DND-41 (cell line): Measurements from ENCODE around the gene KCNC1.

Experiments used
- ATAC-seq: fragments of 200-7000 bp; cut with Tn5 transposase; 3 replicates; pipeline ENCODE4 v1.9.1; 2021; ENCODE audit warnings: low read depth; ENCODE audit not compliant: insufficient read depth
- DNase-seq: peaks from one replicate; pipeline ENCODE4 v3.0.0-alpha.2; 2020
- H2AFZ ChIP-seq: 2 replicates; pipeline ENCODE4 v1.6.0; 2012; ENCODE audit warnings: low read depth, low read length
- H3K27ac ChIP-seq: 2 replicates; pipeline ENCODE4 v1.5.1; 2012; ENCODE audit warnings: low read length, inconsistent platforms
- H3K27me3 ChIP-seq: fragments of 200-600 bp; sonication (generic); 2 replicates; pipeline ENCODE4 v1.6.0; 2012; ENCODE audit warnings: low read length, mild to moderate bottlenecking, inconsistent platforms; ENCODE audit not compliant: insufficient read depth, poor library complexity
- H3K36me3 ChIP-seq: 2 replicates; pipeline ENCODE4 v1.5.1; 2012; ENCODE audit warnings: low read length, inconsistent platforms; ENCODE audit not compliant: insufficient read depth
- H3K4me1 ChIP-seq: 2 replicates; pipeline ENCODE4 v1.5.1; 2012; ENCODE audit warnings: mild to moderate bottlenecking, low read length; ENCODE audit not compliant: insufficient read depth
- H3K4me2 ChIP-seq: 2 replicates; pipeline ENCODE4 v1.6.0; 2012; ENCODE audit warnings: mild to moderate bottlenecking, moderate library complexity, low read length, inconsistent platforms; ENCODE audit not compliant: insufficient read depth
- H3K4me3 ChIP-seq, 2 experiments: fragments of 200-600 bp in 1 of 2; shearing (Covaris generic) in 1 of 2; 2 replicates each; pipeline ENCODE4 v1.5.1; 2012 to 2016; ENCODE audit warnings: inconsistent platforms in 2 of 2, low read length in 2 of 2, mild to moderate bottlenecking in 2 of 2, low read depth in 1 of 2, moderate library complexity in 1 of 2
- H3K79me2 ChIP-seq: 2 replicates; pipeline ENCODE4 v1.6.0; 2012; ENCODE audit warnings: low read length, inconsistent platforms; ENCODE audit not compliant: insufficient read depth
- H3K9ac ChIP-seq: 2 replicates; pipeline ENCODE4 v1.6.0; 2012; ENCODE audit warnings: low read depth, mild to moderate bottlenecking, inconsistent platforms, low read length, moderate library complexity
- H3K9me3 ChIP-seq: 2 replicates; pipeline ENCODE4 v1.5.1; 2012; ENCODE audit warnings: low read length, moderate library complexity, mild to moderate bottlenecking, inconsistent platforms; ENCODE audit not compliant: insufficient read depth, severe bottlenecking
- H4K20me1 ChIP-seq: 2 replicates; pipeline ENCODE4 v1.6.0; 2012; ENCODE audit warnings: low read length; ENCODE audit not compliant: insufficient read depth
- EZH2 ChIP-seq: IDR thresholded peaks from 3 replicates; pipeline ENCODE4 v1.6.1; 2012; ENCODE audit warnings: borderline replicate concordance, low read depth, mild to moderate bottlenecking, moderate library complexity, low read length, inconsistent platforms; ENCODE audit not compliant: severe bottlenecking
- TF ChIP-seq, protein P1 (sequence below): IDR thresholded peaks from 2 replicates; pipeline ENCODE4 v1.5.1; 2012; ENCODE audit warnings: borderline replicate concordance, low read length, moderate library complexity, mild to moderate bottlenecking; ENCODE audit not compliant: poor library complexity, severe bottlenecking; ENCODE audit errors: extremely low read depth

The KCNC1 gene

DNA sequence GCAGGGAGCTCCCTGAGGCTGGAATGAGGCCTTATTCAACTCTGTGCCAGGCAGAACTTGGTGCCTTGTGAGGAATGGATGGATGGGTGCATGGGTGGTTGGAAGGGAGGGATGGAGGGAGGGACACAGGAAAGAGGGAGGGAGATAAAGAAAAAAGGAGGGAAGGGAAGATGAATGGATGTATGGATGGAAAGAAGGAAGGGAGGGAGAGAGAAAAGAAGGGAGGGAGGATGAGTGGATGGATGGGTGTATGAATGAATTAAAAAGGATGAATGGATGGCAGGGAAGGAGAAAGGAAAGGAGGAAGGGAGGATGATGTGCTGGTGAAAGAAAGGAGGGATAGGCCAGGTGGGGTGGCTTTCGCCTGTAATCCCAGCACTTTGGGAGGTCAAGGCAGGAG lies 34.6 kb downstream of the KCNC1 start:
- no peak overlapping the region for H3K27ac ChIP-seq
- no peak overlapping the region for H3K4me3 ChIP-seq
- H3K4me2 ChIP-seq, result no peak overlapping the region
- no peaks in the 10 kb centered on the region; the same call in 1 of the 2 replicates for H4K20me1 ChIP-seq
- ATAC-seq (no peak), DNase-seq (no peak)
- H3K36me3 ChIP-seq, result no peaks in the 10 kb centered on the region
- H2AFZ ChIP-seq, result no peak overlapping the region
- no peak overlapping the region for H3K9ac ChIP-seq
- H3K79me2 ChIP-seq, result no peaks in the 10 kb centered on the region
- TF ChIP-seq, protein P1, sequence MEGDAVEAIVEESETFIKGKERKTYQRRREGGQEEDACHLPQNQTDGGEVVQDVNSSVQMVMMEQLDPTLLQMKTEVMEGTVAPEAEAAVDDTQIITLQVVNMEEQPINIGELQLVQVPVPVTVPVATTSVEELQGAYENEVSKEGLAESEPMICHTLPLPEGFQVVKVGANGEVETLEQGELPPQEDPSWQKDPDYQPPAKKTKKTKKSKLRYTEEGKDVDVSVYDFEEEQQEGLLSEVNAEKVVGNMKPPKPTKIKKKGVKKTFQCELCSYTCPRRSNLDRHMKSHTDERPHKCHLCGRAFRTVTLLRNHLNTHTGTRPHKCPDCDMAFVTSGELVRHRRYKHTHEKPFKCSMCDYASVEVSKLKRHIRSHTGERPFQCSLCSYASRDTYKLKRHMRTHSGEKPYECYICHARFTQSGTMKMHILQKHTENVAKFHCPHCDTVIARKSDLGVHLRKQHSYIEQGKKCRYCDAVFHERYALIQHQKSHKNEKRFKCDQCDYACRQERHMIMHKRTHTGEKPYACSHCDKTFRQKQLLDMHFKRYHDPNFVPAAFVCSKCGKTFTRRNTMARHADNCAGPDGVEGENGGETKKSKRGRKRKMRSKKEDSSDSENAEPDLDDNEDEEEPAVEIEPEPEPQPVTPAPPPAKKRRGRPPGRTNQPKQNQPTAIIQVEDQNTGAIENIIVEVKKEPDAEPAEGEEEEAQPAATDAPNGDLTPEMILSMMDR, result no peak
- no peak for TF ChIP-seq EZH2
- no peaks in the 10 kb centered on the region for H3K4me1 ChIP-seq
- H3K9me3 ChIP-seq, result no peaks in the 10 kb centered on the region
- no peaks in the 10 kb centered on the region for H3K27me3 ChIP-seq

DNA sequence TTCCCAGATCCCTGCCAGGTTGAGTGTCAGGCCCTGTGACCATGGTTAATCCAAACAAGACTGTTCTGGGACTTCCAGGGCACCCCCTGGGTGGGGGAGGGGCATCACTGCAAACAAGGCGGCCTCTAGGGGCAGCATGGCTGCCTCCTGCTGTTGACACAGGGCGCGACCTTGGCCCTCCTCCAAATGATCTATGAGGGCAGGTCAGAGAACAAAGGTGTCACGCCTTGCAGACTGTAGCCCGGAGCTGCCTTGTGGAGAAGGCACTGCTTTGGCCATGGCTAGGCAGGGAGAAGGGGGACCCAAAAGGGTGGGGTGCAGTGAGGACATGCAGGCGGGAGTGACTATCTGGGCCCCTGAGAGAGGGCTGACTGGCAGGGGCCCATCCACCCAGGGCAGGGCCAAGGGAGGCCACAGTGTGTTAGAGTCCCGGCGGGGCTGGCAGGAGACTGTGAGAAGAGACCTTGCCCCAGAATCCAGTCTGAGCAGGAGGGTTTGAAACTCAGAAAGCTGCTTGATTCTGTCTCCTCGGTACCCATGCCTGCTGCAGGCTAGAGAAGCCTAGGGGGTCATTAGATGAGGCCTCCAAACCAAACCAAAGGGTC lies 35.6 kb downstream of the KCNC1 start:
- no peak overlapping the region for H3K27ac ChIP-seq
- no peaks in the 10 kb centered on the region for H3K79me2 ChIP-seq
- no peaks in the 10 kb centered on the region for H3K36me3 ChIP-seq
- ATAC-seq (peak; percentile 38; the same call in 1 of the 3 replicates), DNase-seq (peak; percentile 32)
- H3K4me1 ChIP-seq, result no peaks in the 10 kb centered on the region
- no peak overlapping the region for H3K9ac ChIP-seq
- no peak overlapping the region for H3K4me3 ChIP-seq
- H4K20me1 ChIP-seq, result no peaks in the 10 kb centered on the region; the same call in 1 of the 2 replicates
- no peaks in the 10 kb centered on the region for H3K9me3 ChIP-seq
- no peak overlapping the region for H3K4me2 ChIP-seq
- no peaks in the 10 kb centered on the region for H3K27me3 ChIP-seq
- TF ChIP-seq EZH2, result no peak
- TF ChIP-seq, protein P1, result peak; percentile 39
- H2AFZ ChIP-seq, result no peak overlapping the region

DNA sequence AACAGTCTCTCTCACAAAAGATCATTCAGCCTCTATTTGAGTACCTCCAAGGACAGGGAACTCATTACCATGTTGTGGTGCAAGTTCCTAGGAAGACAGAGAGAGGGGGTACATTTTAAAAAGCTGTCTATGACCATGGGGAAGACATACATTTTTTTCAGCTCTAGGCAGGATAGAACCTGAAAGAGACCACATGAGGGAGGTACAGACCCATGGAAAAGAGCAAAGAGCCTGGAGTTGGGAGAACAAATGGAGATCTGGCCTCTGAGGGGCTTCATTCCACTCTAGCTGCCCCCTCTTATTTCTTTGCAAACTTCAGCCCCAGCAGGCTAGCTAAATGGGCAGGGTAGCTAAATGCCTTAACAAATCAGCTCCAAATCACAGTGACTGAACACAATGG lies 36.3 kb downstream of the KCNC1 start:
- TF ChIP-seq, protein P1, result no peak
- TF ChIP-seq EZH2, result no peak
- Histone ChIP-seq H3K79me2 (no peaks in the 10 kb centered on the region), H3K4me1 (no peaks in the 10 kb centered on the region), H3K27me3 (no peaks in the 10 kb centered on the region), H3K27ac (no peak overlapping the region), H3K36me3 (no peaks in the 10 kb centered on the region), H2AFZ (no peak overlapping the region), H3K9me3 (no peaks in the 10 kb centered on the region), H3K4me3 (no peak overlapping the region), H4K20me1 (no peaks in the 10 kb centered on the region; the same call in 1 of the 2 replicates), H3K9ac (no peak overlapping the region), H3K4me2 (no peak overlapping the region)
- ATAC-seq (no peak), DNase-seq (no peak)

GRCh38 chr11:17771415-17771814 lies 36.8 kb downstream of the KCNC1 start:
- H3K36me3 ChIP-seq, result no peaks in the 10 kb centered on the region
- no peak overlapping the region for H2AFZ ChIP-seq
- no peaks in the 10 kb centered on the region; the same call in 1 of the 2 replicates for H4K20me1 ChIP-seq
- H3K4me2 ChIP-seq, result no peak overlapping the region
- no peaks in the 10 kb centered on the region for H3K9me3 ChIP-seq
- no peak for ATAC-seq
- TF ChIP-seq EZH2, result no peak
- TF ChIP-seq, protein P1, result no peak
- no peaks in the 10 kb centered on the region for H3K27me3 ChIP-seq
- DNase-seq, result no peak
- H3K9ac ChIP-seq, result no peak overlapping the region
- no peak overlapping the region for H3K4me3 ChIP-seq
- H3K4me1 ChIP-seq, result no peaks in the 10 kb centered on the region
- no peaks in the 10 kb centered on the region for H3K79me2 ChIP-seq
- H3K27ac ChIP-seq, result no peak overlapping the region
